GM21786 (cell line): Measurements from ENCODE around the gene ANTXR2.
A peak's percentile ranks its signal among the peaks of the same experiment; 100 is the strongest.
"Not testable (repeated sequence)": the region's sequence is repeated elsewhere in the genome, so short reads cannot be mapped to it uniquely, and the experiment has no call there.

Experiments
- ATAC-seq: cut with Tn5 transposase; IDR thresholded peaks from one replicate; pipeline ENCODE4 v1.9.1; 2021; ENCODE audit not compliant: unreplicated experiment

Gene ANTXR2

GRCh38 chr4:80027611-80028010 lies 45.4 kb downstream of the ANTXR2 start:
- ATAC-seq = no peak

GRCh38 chr4:80026100-80026499 lies 46.9 kb downstream of the ANTXR2 start:
- no peak for ATAC-seq

- no peak for ATAC-seq
These were observed 48.7 kb downstream of the ANTXR2 start for GRCh38 chr4:80024335-80024734.

DNA sequence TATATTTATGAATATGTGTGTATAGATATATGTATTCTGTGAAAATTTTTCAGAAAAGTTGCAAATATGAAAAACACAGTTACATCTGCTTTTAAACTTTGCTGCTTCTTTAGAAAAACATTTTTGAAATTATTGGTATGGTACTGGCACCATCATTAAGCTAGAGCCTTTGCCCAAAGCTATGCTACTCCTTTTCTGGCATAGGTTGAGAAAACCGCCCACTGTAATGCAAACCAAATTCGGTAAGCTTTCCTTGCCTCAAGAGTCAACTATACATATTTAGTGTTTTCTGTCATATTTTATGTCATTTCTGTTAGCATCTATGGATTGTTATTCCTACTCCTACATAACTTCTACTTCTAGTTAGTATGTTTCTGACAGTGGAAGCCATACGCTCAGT lies 50.7 kb downstream of the ANTXR2 start:
- ATAC-seq = no peak

DNA sequence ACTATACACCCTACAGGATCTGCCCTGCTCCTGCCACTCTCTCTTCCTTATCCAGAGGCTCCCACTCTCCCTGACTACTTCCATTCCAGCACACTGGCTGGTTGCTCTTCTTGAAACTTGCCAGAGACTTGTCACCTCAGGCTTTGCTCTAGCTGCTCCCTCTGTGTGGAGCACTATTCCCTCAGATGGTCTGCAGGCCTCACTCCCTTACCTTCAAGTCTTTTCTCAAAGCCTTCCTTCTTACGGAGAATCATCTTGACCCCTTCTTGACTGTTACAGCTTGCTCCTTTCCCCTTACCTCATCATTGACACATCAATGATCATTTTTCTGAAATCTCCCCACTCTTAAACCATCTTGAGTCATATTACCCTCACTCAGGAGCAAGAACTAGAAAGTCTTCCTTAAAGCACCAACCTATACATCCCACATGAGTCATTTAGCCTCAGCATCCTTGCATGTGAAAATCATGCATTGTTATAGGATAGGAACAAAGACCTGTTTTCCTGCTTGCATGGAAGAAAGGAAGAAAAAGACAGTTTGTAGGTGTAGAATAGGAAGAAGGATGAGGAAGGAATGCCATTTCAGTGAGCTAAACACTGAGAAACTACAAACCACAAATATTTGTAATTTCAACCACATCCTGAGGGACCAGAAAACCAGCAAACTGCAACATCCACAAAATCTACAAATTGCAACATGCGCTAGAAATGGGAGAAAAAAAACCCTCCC lies 55.7 kb downstream of the ANTXR2 start:
- ATAC-seq = no peak

DNA sequence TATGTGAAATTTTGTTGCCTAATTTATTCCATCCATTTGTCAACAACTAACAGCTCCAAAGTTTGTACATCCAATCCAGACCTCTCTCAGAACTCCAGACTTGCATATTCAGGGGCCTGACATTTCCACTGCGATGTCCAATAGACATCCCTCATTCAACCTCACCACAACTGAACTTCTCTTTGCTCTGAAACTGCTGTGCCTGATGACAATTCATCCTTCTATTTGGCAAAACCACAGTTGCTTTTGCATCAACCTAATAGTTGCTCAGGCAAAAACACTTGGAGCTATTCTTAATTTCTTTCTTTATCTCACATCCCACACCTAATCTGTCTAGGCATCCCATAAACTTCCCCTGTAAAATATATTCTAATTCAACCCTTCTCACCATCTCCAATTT lies 56.5 kb downstream of the ANTXR2 start:
- ATAC-seq = no peak

GRCh38 chr4:80015407-80016189 lies 57.4 kb downstream of the ANTXR2 start:
- ATAC-seq = no peak

DNA sequence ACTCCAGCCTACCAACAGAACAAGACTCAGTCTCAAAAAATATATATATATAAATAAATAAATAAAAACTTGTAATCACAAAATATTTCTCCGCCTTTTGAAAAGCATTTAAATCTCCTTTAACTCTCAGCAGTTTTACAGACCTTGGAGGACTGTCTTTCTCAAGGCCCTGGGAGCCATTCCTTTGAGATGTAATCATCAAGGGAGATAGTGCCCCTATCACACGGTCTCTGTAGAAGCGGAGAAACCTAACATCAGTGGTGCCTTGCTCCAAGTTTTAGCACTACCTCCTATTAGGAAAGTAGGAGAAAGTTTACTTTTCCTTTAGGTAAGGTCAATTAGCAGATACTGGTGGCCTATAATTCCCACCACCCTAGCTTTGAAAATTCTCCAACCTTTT lies 58.5 kb downstream of the ANTXR2 start:
- no peak for ATAC-seq

DNA sequence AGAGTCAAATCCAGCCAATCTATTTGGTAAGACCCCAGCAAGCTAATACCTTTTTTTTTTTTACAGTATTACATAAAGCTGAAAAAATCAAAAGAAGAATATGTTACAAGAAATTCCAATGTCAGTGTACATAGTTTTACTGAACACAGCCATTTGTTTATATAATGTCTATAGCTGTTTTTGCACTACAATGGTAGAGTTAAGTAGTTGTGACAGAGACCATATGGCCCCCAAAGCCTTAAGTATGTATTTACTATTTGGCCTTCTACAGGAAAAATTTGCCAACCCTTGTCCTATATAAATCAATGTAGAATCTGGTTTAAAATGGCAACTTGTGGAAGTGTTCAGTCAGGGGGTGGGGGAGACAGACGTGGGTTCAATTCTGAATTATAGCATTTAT lies 60.7 kb downstream of the ANTXR2 start:
- no peak for ATAC-seq

- ATAC-seq = no peak
These were observed 61.3 kb downstream of the ANTXR2 start for GRCh38 chr4:80011636-80012236.

- ATAC-seq = no peak
These were observed 62.7 kb downstream of the ANTXR2 start for GRCh38 chr4:80010316-80010715.

DNA sequence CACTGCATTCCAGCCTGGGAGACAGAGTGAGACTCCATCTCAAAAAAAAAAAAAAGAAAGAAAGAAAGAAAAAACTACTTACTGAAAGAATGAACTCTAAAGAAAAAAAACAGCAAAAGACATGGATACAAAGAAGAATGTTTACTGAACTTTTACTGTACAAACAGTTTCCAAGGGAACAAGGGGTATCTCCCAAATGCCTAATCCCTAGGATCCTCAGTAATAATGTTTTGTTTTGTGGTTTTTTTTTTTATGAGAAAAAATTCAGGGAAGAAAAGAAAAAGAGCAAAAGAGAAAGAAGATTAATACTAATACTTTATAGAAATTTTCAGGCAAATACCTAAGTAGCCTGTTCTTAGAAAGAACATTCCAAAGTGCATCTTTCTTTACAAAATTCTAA lies 63.2 kb downstream of the ANTXR2 start:
- ATAC-seq = no peak

GRCh38 chr4:80008971-80009370 lies 64.1 kb downstream of the ANTXR2 start:
- no peak for ATAC-seq

DNA sequence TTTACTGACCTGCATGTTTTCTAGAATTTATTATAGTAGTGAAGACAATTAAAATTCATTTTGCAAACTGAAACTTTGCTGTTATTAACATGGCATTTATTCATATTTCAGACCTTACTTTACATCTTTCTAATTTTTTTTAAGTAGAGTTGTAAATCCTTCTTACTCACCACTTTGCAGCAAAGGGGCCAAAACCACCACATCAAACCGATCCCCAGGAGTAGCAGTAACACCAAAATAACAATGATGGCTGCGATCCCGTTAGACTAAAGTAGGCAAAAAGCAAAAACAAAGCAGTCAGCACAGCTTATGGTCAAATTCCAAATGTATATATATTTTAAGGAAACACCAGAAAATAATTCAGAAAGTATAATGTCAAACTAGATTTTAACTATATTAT lies 64.7 kb downstream of the ANTXR2 start:
- no peak for ATAC-seq

DNA sequence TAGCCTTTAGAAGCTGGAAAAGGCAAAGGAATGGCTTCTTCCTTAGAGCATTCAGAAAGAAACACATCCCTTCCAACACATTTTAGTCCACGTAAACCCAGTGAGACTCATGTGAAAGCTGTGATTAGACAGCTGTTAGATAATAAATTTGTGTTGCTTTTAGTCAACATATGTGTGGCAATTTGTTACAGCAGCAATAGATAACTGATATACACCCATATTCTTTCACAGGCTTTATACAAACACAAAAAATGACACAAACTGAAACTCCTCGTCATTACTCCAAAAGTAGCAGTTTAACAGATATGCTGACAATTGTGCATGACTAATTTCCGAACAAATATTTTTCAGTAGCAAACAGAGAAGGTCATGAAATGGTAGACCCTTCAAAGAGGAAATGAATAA lies 65.3 kb downstream of the ANTXR2 start:
- peak; percentile 67 for ATAC-seq

- ATAC-seq = no peak
These were observed 65.9 kb downstream of the ANTXR2 start for GRCh38 chr4:80006935-80007744.

GRCh38 chr4:80005863-80006262 lies 67.2 kb downstream of the ANTXR2 start:
- ATAC-seq = no peak

DNA sequence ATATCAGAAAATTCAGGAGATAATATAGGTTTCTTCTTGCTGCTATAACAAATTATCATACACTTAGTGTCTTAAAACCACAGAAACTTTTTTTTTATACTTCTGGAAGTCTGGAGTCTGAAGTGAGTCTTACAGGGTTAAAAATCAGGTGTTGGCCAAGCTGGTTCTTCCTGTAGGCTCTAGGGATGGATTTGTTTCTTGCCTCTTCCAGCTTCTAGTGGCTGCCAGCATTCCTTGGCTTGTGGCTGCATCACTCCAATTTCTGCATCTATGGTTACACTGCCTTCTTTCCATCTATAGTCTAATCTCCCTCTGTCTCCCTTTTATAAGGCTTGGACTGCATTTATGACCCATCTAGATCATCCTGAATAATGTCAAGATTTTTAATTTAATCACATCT lies 68.7 kb downstream of the ANTXR2 start:
- ATAC-seq = no peak

DNA sequence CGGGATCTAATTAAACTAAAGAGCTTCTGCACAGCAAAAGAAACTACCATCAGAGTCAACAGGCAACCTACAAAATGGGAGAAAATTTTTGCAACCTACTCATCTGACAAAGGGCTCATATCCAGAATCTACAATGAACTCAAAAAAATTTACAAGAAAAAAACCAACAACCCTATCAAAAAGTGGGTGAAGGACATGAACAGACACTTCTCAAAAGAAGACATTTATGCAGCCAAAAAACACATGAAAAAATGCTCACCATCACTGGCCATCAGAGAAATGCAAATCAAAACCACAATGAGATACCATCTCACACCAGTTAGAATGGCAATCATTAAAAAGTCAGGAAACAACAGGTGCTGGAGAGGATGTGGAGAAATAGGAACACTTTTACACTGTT lies 70.5 kb downstream of the ANTXR2 start:
- ATAC-seq = not testable (repeated sequence)

- ATAC-seq = not testable (repeated sequence)
These were observed 74.0 kb downstream of the ANTXR2 start for GRCh38 chr4:79999048-79999447.

- ATAC-seq = no peak
These were observed 74.8 kb downstream of the ANTXR2 start for GRCh38 chr4:79998201-79998600.
